Spleen (tissue), 11 donors: ENCODE results near the gene PDE4D. TPM values are rescaled to one million over a fixed set of nuclear protein-coding genes. Genes with fewer than 3 reads are reported as not detected.

Source experiments
- DNase-seq: peaks from one replicate; pipeline ENCODE4 v3.0.0-alpha.2; 2020
- H3K27ac ChIP-seq, 8 donors: fragments of 200-600 bp; sonication (generic) in 7 of 8; 1 replicate in 4 of 8; 2 replicates in 4 of 8; pipeline versions ENCODE4 v1.5.0 to v1.8.0; 2016 to 2021; ENCODE audit warnings: inconsistent platforms in 4 of 8, mild to moderate bottlenecking in 4 of 8, moderate library complexity in 1 of 8
- H3K27me3 ChIP-seq, 7 donors: fragments of 200-600 bp; sonication (generic) in 6 of 7; replicated peaks in 1 of 7; 1 replicate in 4 of 7; 2 replicates in 3 of 7; pipeline versions ENCODE4 v1.5.0 to v1.8.0; 2016 to 2021; ENCODE audit warnings: inconsistent platforms in 3 of 7, mild to moderate bottlenecking in 1 of 7
- H3K36me3 ChIP-seq, 6 donors: fragments of 200-600 bp; sonication (generic) in 5 of 6; 1 replicate in 4 of 6; 2 replicates in 2 of 6; pipeline versions ENCODE4 v1.5.0 to v1.8.0; 2016 to 2021; ENCODE audit warnings: inconsistent platforms in 2 of 6
- H3K4me1 ChIP-seq, 6 donors: fragments of 200-600 bp; sonication (generic) in 5 of 6; 1 replicate in 3 of 6; 2 replicates in 3 of 6; pipeline versions ENCODE4 v1.5.0 to v1.8.0; 2016 to 2021; ENCODE audit warnings: inconsistent platforms in 3 of 6
- H3K4me3 ChIP-seq, 8 donors: fragments of 200-600 bp; sonication (generic) in 7 of 8; 1 replicate in 4 of 8; 2 replicates in 4 of 8; pipeline versions ENCODE4 v1.5.0 to v1.8.0; 2016 to 2021; ENCODE audit warnings: inconsistent platforms in 4 of 8, mild to moderate bottlenecking in 4 of 8, moderate library complexity in 2 of 8
- H3K9me3 ChIP-seq, 8 donors: fragments of 200-600 bp; sonication (generic) in 7 of 8; 1 replicate in 4 of 8; 2 replicates in 4 of 8; pipeline versions ENCODE4 v1.5.0 to v1.8.0; 2016 to 2021; ENCODE audit warnings: inconsistent platforms in 4 of 8
- CTCF ChIP-seq, 11 experiments: fragments of 200-600 bp in 7 of 11; fragments of 450-650 bp in 4 of 11; sonication (generic) in 4 of 11; IDR thresholded peaks in 8 of 11; conservative IDR thresholded peaks in 3 of 11; 1 replicate in 7 of 11; 2 replicates in 4 of 11; pipeline versions ENCODE4 v1.4.0 to v1.8.0; 2016 to 2021; ENCODE audit warnings: antibody characterized with exemption in 11 of 11, inconsistent platforms in 4 of 11, mild to moderate bottlenecking in 1 of 11
- POLR2A ChIP-seq, 3 donors: fragments of 450-650 bp; IDR thresholded peaks; one replicate each; pipeline ENCODE4 v1.5.1; 2017; ENCODE audit warnings: antibody characterized with exemption in 3 of 3, mild to moderate bottlenecking in 1 of 3
- POLR2AphosphoS5 ChIP-seq, 3 donors: sonication (generic); formaldehyde crosslinking; IDR thresholded peaks; one replicate each; pipeline ENCODE4 v1.5.1; 2017; ENCODE audit warnings: antibody characterized with exemption in 3 of 3
- WGBS, 5 donors: extraction: QIAGEN DNeasy Blood & Tissue Kit in 3 of 5; methylation state at CpG; one replicate each; pipeline versions ENCODE4 v1.1.5 to v1.1.7; 2013 to 2018; 5-methylcytosine and 5-hydroxymethylcytosine counted together
- intact Hi-C: fragments of 100-400 bp; cut with DNase I; formaldehyde crosslinking; loops from one replicate; pipeline ENCODE4 v1.15.0; 2023; ENCODE audit warnings: low total_unique reads
- polyA plus RNA-seq, 3 donors: library from polyadenylated mRNA; stranded (reverse); fragments of 200-250 nt; gene quantifications; one replicate each; pipeline ENCODE4 v1.2.1, GENCODE V29; 2013
- total RNA-seq, 7 donors: library from RNA; depleted of rRNA in 3 of 7; stranded (reverse); fragments of >200 nt in 3 of 7; fragmentation: NEBNext Ultra II Directional in 4 of 7; extraction: Animal tissue kit (Norgen Biotek cat#: 25700) in 4 of 7; gene quantifications; one replicate each; pipeline versions ENCODE4 v1.1.0 to v1.2.1, GENCODE V29; 2016 to 2021
- donor health status: healthy with polysubstance abuse.
- donor health status: DM: no; HTN: no; CAD: no; lungs with moderate emphysema.
- donor health status: DM: no; HTN: no; CAD: no.
- donor health status: Bipolar disorder and iron deficiency.
- donor health status: healthy.
- donor health status: DM: no; HTN: no; CAD: no.
- donor health status: DM: yes; HTN: yes; CAD: no.

The PDE4D gene
- total and polyA plus RNA-seq, 10 donors = 0.88 to 51.8 (median 18.2) TPM

- no peak overlapping the region for H3K4me3 ChIP-seq
Observed at GRCh38 chr5:59584858-59585846, 308.4 kb downstream of the PDE4D start.

GRCh38 chr5:59583810-59584562 is 309.5 kb downstream of the PDE4D start:
- no peak overlapping the region for H3K27ac ChIP-seq
- no peak for DNase-seq
- WGBS, 5 donors = 77 to 81% (median 80%) methylated on average over 8 of the region's 8 CpGs

More at GRCh38 chr5:59584858-59585846, 308.4 kb downstream of the PDE4D start:
- H3K36me3 ChIP-seq = no peaks in the 10 kb centered on the region
- no peak for DNase-seq
- no peak overlapping the region for H3K27ac ChIP-seq
- H3K4me1 ChIP-seq = peaks cover 0 to 10% (median 0%) of the 10 kb centered on the region in 6 donors
- TF ChIP-seq POLR2A (IDR thresholded peaks at IDR 0.05) (no peak), POLR2AphosphoS5 (IDR thresholded peaks at IDR 0.05) (no peak), CTCF (IDR thresholded peaks at IDR 0.05 in 8 of 11, conservative IDR thresholded peaks at IDR 0.05 in 3 of 11) (no peak)
- no peaks in the 10 kb centered on the region for H3K27me3 ChIP-seq
- 85 to 90% (median 89%) methylated on average over 6 of the region's 6 CpGs for WGBS, 5 donors
- intact Hi-C loops = no loop called here
- H3K9me3 ChIP-seq = no peaks in the 10 kb centered on the region

GRCh38 chr5:59583151-59583809 is 310.2 kb downstream of the PDE4D start:
- H3K27ac ChIP-seq = no peak overlapping the region
- intact Hi-C loops = no loop called here

More at GRCh38 chr5:59583810-59584562, 309.5 kb downstream of the PDE4D start:
- Histone ChIP-seq H3K9me3 (no peaks in the 10 kb centered on the region), H3K4me3 (no peak overlapping the region), H3K36me3 (no peaks in the 10 kb centered on the region), H3K27me3 (no peaks in the 10 kb centered on the region), H3K4me1 (peaks cover 0 to 10% (median 0%) of the 10 kb centered on the region in 6 donors)
- TF ChIP-seq CTCF (IDR thresholded peaks at IDR 0.05 in 8 of 11, conservative IDR thresholded peaks at IDR 0.05 in 3 of 11) = no peak
- TF ChIP-seq POLR2AphosphoS5 (IDR thresholded peaks at IDR 0.05) = no peak
- TF ChIP-seq POLR2A (IDR thresholded peaks at IDR 0.05) = no peak
- intact Hi-C loops = no loop called here

More at GRCh38 chr5:59583151-59583809, 310.2 kb downstream of the PDE4D start:
- no peak for TF ChIP-seq POLR2A (IDR thresholded peaks at IDR 0.05)
- no peak for TF ChIP-seq CTCF (IDR thresholded peaks at IDR 0.05 in 8 of 11, conservative IDR thresholded peaks at IDR 0.05 in 3 of 11)
- no peak for TF ChIP-seq POLR2AphosphoS5 (IDR thresholded peaks at IDR 0.05)
- Histone ChIP-seq H3K9me3 (no peaks in the 10 kb centered on the region), H3K4me1 (peaks cover 0 to 10% (median 0%) of the 10 kb centered on the region in 6 donors), H3K36me3 (no peaks in the 10 kb centered on the region), H3K27me3 (no peaks in the 10 kb centered on the region), H3K4me3 (no peak overlapping the region)
- 90 to 96% (median 91%) methylated on average over 2 of the region's 2 CpGs for WGBS, 5 donors
- no peak for DNase-seq
